OCI-LY7 (cell line): ENCODE measurements around the gene SHMT2. TPM values are rescaled to one million over a fixed set of nuclear protein-coding genes. Genes with fewer than 3 reads are reported as not detected.

Experiments used
- BruUV-seq: library from RNA; stranded (reverse); fragments of 400-500 nt; replicated peaks from 2 replicates; lab custom pipeline; 2021; lab: Mats Ljungman, UMichigan
- CTCF ChIA-PET: fragments of 300-600 bp; sonication (Branson Sonifier 250); formaldehyde crosslinking; loops from one replicate; lab custom pipeline; 2022; ENCODE audit warnings: antibody characterized with exemption; ENCODE audit not compliant: unreplicated experiment; lab: Charles Lee
- POLR2A ChIA-PET: fragments of 300-600 bp; sonication (Branson Sonifier 250); formaldehyde crosslinking; loops from one replicate; lab custom pipeline; 2022; ENCODE audit warnings: antibody characterized with exemption; lab: Charles Lee
- DNase-seq: peaks from one replicate; pipeline ENCODE4 v3.0.0-alpha.2; 2015; ENCODE audit warnings: low spot score
- H2AFZ ChIP-seq: fragments of 200-600 bp; sonication (generic), shearing (Covaris generic); 2 replicates; pipeline ENCODE4 v1.6.1; 2014; ENCODE audit warnings: mild to moderate bottlenecking, antibody characterized with exemption, low read length, moderate library complexity
- H3K27ac ChIP-seq: fragments of 200-600 bp; sonication (generic); 2 replicates; pipeline ENCODE4 v1.5.1; 2014; ENCODE audit warnings: mixed run types, low read depth, mild to moderate bottlenecking, moderate library complexity, low read length, inconsistent platforms; ENCODE audit not compliant: poor library complexity, severe bottlenecking
- H3K36me3 ChIP-seq: fragments of 200-600 bp; sonication (generic); 2 replicates; pipeline ENCODE4 v1.6.1; 2014; ENCODE audit warnings: mild to moderate bottlenecking, antibody characterized with exemption, low read length, moderate library complexity, mixed read lengths; ENCODE audit not compliant: insufficient read depth
- H3K4me1 ChIP-seq: fragments of 200-600 bp; sonication (generic); 2 replicates; pipeline ENCODE4 v1.5.1; 2014; ENCODE audit warnings: mild to moderate bottlenecking, low read length; ENCODE audit not compliant: insufficient read depth, poor library complexity, severe bottlenecking
- H3K4me2 ChIP-seq: fragments of 200-600 bp; sonication (generic); 2 replicates; pipeline ENCODE4 v1.6.1; 2014; ENCODE audit warnings: mild to moderate bottlenecking, low read length
- H3K4me3 ChIP-seq: fragments of 200-600 bp; sonication (generic); 2 replicates; pipeline ENCODE4 v1.5.1; 2014; ENCODE audit warnings: mild to moderate bottlenecking, low read depth, low read length; ENCODE audit not compliant: poor library complexity, severe bottlenecking
- H3K79me2 ChIP-seq: fragments of 200-600 bp; sonication (generic); 2 replicates; pipeline ENCODE4 v1.6.1; 2016; ENCODE audit warnings: low read depth, mild to moderate bottlenecking, low read length, moderate library complexity, mixed read lengths; ENCODE audit not compliant: insufficient read depth
- H3K9me2 ChIP-seq: fragments of 200-600 bp; sonication (generic); 2 replicates; pipeline ENCODE4 v1.6.1; 2016; ENCODE audit warnings: mild to moderate bottlenecking, low read length, mixed read lengths; ENCODE audit not compliant: insufficient read depth
- H3K9me3 ChIP-seq: fragments of 200-600 bp; sonication (generic); 2 replicates; pipeline ENCODE4 v1.6.1; 2014; ENCODE audit warnings: mild to moderate bottlenecking, mixed run types, low read length, mixed read lengths
- H4K20me1 ChIP-seq: fragments of 200-600 bp; sonication (generic); 2 replicates; pipeline ENCODE4 v1.6.1; 2014; ENCODE audit warnings: mild to moderate bottlenecking, antibody characterized with exemption, low read length, moderate library complexity, mixed read lengths; ENCODE audit not compliant: insufficient read depth
- CTCF ChIP-seq: fragments of 200-600 bp; sonication (generic); conservative IDR thresholded peaks from 2 replicates; pipeline ENCODE4 v1.5.1; 2014; ENCODE audit warnings: mild to moderate bottlenecking, antibody characterized with exemption, low read length, moderate library complexity, mixed read lengths
- EZH2phosphoT487 ChIP-seq: fragments of 200-600 bp; sonication (generic); IDR thresholded peaks from 2 replicates; pipeline ENCODE4 v1.6.1; 2018; ENCODE audit warnings: low read depth, borderline replicate concordance, mild to moderate bottlenecking, mixed run types, antibody characterized with exemption, low read length, moderate library complexity, mixed read lengths
- intact Hi-C: fragments of 100-400 bp; cut with micrococcal nuclease; formaldehyde crosslinking; loops from one replicate; pipeline ENCODE4 v1.10.0; 2022; ENCODE audit not compliant: unreplicated experiment
- total RNA-seq, 2 experiments: library from RNA; depleted of rRNA in 1 of 2; stranded (reverse); fragments of >200 nt in 1 of 2; shearing (Covaris generic) in 1 of 2; gene quantifications; 2 replicates each; pipeline ENCODE4 v1.2.3, GENCODE V29; 2014 to 2022

Gene SHMT2
- total RNA-seq, 2 experiments from 2014 or later: 394 to 415 TPM

GRCh38 chr12:57236201-57236924 is 6.9 kb downstream of the SHMT2 start:
- peak overlapping the region; percentile 28; the same call in 1 of the 2 replicates for H3K4me2 ChIP-seq
- ChIA-PET CTCF (no interaction called here), POLR2A (interaction anchor here (0.6 to 2.4 kb wide), 2 partner anchors 9 to 22 kb away, joined by 3 to 11 read pairs; no protein-coding TSS in a partner anchor)
- peaks cover 47% of the 10 kb centered on the region for H3K4me1 ChIP-seq
- H3K9me3 ChIP-seq: no peaks in the 10 kb centered on the region
- no peak overlapping the region for H3K27ac ChIP-seq
- intact Hi-C loops: no loop called here
- TF ChIP-seq EZH2phosphoT487: no peak
- no peak for TF ChIP-seq CTCF
- H4K20me1 ChIP-seq: peaks cover 12% of the 10 kb centered on the region; the same call in 1 of the 2 replicates
- no peak for DNase-seq
- H3K36me3 ChIP-seq: peaks cover 46% of the 10 kb centered on the region
- BruUV-seq: no TSS peak
- no peak overlapping the region for H3K4me3 ChIP-seq
- H3K9me2 ChIP-seq: no peaks in the 10 kb centered on the region
- H3K79me2 ChIP-seq: peaks cover 3% of the 10 kb centered on the region; the same call in 1 of the 2 replicates
- no peak overlapping the region for H2AFZ ChIP-seq

GRCh38 chr12:57236925-57237595 is 7.5 kb downstream of the SHMT2 start:
- POLR2A ChIA-PET: interaction anchor here (0.6 to 2.7 kb wide), 4 partner anchors 10 to 221 kb away, joined by 3 to 17 read pairs (median 7); no protein-coding TSS in a partner anchor
- no TSS peak for BruUV-seq
- H3K79me2 ChIP-seq: no peaks in the 10 kb centered on the region; the same call in 1 of the 2 replicates
- H3K36me3 ChIP-seq: peaks cover 39% of the 10 kb centered on the region
- no peaks in the 10 kb centered on the region for H3K9me3 ChIP-seq
- CTCF ChIA-PET: no interaction called here
- no peaks in the 10 kb centered on the region for H3K9me2 ChIP-seq
- H3K4me1 ChIP-seq: peaks cover 49% of the 10 kb centered on the region
- TF ChIP-seq CTCF (no peak), EZH2phosphoT487 (no peak)
- intact Hi-C loops: no loop called here
- H2AFZ ChIP-seq: no peak overlapping the region
- 0 out of 2 replicates have a peak, but pooled peaks cover 6% of the 10 kb centered on the region for H4K20me1 ChIP-seq
- H3K4me3 ChIP-seq: no peak overlapping the region
- no peak for DNase-seq
- H3K4me2 ChIP-seq: peak overlapping the region; percentile 99
- no peak overlapping the region for H3K27ac ChIP-seq
